Measurements from ENCODE around the gene INCENP.

Gene INCENP

DNA sequence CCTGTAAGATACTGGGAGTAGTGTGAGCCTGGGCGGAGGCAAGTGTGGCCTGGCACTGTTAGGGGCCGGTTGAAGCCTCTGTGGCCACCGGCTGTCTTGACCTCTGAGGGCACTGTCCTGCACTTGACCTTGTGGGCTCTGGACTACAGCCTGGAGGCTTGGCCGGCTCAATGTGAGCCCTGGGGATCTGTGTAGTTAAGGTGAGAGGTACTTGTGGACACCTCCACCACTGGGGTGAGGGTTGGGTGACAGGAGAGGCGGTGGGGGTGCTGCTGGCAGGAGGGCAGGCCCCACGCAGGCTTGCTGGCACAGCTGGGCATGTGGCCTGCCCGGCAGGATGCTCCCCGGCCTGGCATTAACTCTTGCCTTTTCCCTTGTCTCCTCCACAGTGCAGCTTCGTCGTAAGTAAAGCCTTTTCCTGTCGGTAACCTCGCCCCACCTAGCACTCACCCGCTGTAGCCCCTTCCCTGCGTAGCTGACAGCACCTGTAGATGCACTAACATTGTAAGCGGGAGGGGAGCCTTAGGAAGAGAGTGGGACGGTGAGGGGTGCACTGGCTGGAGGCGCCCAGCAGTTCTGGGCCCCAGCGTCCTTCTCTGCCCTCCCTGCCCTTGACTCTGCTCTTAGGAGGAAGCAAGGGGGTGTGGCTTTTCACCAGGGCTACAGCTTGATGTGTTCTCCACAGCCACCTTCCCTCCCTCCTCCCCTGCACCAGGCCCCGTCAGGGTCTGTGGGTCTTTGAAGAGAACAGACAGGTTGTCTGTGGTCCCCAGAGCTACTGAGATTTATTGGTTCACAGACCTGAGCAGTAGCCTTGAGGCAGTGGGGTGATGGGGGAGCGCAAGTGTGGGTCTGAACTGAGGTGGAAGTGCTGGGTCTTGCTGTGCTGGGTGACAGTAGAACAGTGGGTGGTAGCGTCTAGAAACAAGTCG lies 17.6 kb downstream of the INCENP start:
- TF ChIP-seq FOXP2 (optimal IDR thresholded peaks at IDR 0.05; ENCODE audit: borderline replicate concordance, extremely low read depth, extremely low read length, insufficient read depth): no peak

DNA sequence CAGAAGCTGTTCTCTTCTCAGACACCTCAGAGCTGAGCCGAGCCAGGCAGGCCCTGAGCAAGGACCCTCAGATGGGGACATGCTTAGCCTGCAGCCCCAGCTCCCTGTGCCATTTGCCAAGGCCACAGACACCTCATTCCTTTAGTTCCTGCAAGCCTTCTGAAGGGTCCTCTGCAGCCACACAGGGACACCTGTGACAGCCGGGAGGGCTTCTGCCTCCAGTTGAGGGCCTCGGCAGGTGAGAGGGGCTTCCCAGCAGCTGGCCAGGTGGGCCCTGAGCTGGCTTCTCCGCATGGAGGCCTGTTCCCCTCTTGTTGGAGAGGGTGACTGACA lies 18.2 kb downstream of the INCENP start:
- no peak for TF ChIP-seq TAF1 (IDR thresholded peaks at IDR 0.05; ENCODE audit: borderline replicate concordance, insufficient read depth, low read length)

DNA sequence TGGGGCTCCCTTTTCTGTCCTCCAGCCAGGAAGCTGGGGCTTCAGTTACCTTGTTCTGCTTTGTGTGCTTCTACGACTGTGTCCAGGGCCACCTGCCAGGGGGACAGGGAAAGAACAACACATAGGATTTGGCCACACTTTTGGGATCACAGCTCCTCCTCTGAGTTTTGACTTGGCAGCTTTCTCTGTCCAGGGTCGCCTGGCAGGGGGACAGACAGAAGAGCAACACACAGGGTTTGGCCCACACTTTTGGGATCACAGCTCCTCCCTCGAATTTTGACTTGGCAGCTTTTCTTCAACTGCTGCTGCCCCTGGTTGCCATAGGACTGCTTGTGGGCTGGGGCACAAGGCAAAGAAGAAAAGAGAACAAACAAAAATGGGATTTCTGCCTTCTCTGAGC lies 19.1 kb downstream of the INCENP start:
- no peak for TF ChIP-seq FOXP2 (optimal IDR thresholded peaks at IDR 0.05; ENCODE audit: borderline replicate concordance, extremely low read depth, extremely low read length, insufficient read depth)
- TF ChIP-seq SIN3A (IDR thresholded peaks at IDR 0.05; ENCODE audit: borderline replicate concordance, insufficient read depth, low read length): no peak
- TF ChIP-seq TAF1 (IDR thresholded peaks at IDR 0.05; ENCODE audit: borderline replicate concordance, insufficient read depth, low read length): no peak
- TF ChIP-seq, protein P1, sequence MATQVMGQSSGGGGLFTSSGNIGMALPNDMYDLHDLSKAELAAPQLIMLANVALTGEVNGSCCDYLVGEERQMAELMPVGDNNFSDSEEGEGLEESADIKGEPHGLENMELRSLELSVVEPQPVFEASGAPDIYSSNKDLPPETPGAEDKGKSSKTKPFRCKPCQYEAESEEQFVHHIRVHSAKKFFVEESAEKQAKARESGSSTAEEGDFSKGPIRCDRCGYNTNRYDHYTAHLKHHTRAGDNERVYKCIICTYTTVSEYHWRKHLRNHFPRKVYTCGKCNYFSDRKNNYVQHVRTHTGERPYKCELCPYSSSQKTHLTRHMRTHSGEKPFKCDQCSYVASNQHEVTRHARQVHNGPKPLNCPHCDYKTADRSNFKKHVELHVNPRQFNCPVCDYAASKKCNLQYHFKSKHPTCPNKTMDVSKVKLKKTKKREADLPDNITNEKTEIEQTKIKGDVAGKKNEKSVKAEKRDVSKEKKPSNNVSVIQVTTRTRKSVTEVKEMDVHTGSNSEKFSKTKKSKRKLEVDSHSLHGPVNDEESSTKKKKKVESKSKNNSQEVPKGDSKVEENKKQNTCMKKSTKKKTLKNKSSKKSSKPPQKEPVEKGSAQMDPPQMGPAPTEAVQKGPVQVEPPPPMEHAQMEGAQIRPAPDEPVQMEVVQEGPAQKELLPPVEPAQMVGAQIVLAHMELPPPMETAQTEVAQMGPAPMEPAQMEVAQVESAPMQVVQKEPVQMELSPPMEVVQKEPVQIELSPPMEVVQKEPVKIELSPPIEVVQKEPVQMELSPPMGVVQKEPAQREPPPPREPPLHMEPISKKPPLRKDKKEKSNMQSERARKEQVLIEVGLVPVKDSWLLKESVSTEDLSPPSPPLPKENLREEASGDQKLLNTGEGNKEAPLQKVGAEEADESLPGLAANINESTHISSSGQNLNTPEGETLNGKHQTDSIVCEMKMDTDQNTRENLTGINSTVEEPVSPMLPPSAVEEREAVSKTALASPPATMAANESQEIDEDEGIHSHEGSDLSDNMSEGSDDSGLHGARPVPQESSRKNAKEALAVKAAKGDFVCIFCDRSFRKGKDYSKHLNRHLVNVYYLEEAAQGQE (IDR thresholded peaks at IDR 0.05; ENCODE audit: insufficient read depth in 1 of 2, low read depth in 2 of 2, low read length in 2 of 2): no peak
- TF ChIP-seq POLR2AphosphoS5 (IDR thresholded peaks at IDR 0.05; ENCODE audit: low read depth, low read length): no peak

DNA sequence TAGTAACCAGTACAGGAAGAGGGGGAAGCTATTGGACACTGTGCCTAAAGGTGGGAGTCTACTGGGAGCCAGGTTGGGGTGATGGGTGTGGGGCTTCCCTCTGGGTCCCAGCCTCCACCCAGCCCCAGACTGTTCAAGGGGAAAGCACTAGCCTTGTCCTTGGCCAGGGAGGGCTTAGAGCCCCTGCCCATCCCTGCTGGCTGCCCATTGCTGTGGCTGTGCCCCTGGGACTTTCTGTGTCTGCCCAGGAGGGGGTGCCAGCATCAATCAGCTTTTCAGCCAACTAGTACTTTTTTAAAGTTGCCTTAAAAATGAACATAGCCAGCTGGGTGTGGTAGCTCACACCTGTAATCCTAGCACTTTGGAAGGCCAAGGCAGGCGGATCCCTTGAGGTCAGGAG lies 19.9 kb downstream of the INCENP start:
- TF ChIP-seq SIN3A (IDR thresholded peaks at IDR 0.05; ENCODE audit: borderline replicate concordance, insufficient read depth, low read length) (no peak), POLR2AphosphoS5 (IDR thresholded peaks at IDR 0.05; ENCODE audit: low read depth, low read length) (no peak), TAF1 (IDR thresholded peaks at IDR 0.05; ENCODE audit: borderline replicate concordance, insufficient read depth, low read length) (no peak), FOXP2 (optimal IDR thresholded peaks at IDR 0.05; ENCODE audit: borderline replicate concordance, extremely low read depth, extremely low read length, insufficient read depth) (no peak)
- TF ChIP-seq, protein P1 (IDR thresholded peaks at IDR 0.05; ENCODE audit: insufficient read depth in 1 of 2, low read depth in 2 of 2, low read length in 2 of 2): no peak

DNA sequence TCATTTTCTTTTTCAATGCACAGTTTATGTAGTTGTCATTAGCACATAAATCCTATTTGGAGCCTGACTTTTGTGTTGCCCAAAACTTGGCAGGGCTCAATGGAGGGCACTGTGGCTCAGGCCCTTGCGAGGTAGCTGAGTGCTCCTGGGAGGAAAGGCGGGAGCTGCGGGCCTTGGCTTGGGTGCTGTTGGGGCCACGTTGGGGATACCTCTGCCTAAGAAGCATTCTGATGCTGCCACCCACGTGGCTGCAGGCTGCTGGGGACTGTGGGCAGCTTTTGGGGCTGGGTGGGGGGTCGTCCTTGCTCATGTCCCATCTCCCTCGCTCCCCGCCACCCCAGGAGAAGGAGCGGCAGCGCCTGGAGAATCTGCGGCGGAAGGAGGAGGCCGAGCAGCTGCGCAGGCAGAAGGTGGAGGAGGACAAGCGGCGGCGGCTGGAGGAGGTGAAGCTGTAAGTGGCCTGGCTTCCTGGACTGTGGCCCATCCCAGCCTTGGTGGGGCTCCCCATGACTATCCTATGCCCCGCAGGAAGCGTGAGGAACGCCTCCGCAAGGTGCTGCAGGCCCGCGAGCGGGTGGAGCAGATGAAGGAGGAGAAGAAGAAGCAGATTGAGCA lies 20.9 kb downstream of the INCENP start:
- TF ChIP-seq FOXP2 (optimal IDR thresholded peaks at IDR 0.05; ENCODE audit: borderline replicate concordance, extremely low read depth, extremely low read length, insufficient read depth) (no peak), SIN3A (IDR thresholded peaks at IDR 0.05; ENCODE audit: borderline replicate concordance, insufficient read depth, low read length) (no peak), POLR2AphosphoS5 (IDR thresholded peaks at IDR 0.05; ENCODE audit: low read depth, low read length) (no peak), TAF1 (IDR thresholded peaks at IDR 0.05; ENCODE audit: borderline replicate concordance, insufficient read depth, low read length) (no peak)
- TF ChIP-seq, protein P1 (IDR thresholded peaks at IDR 0.05; ENCODE audit: insufficient read depth in 1 of 2, low read depth in 2 of 2, low read length in 2 of 2): no peak

DNA sequence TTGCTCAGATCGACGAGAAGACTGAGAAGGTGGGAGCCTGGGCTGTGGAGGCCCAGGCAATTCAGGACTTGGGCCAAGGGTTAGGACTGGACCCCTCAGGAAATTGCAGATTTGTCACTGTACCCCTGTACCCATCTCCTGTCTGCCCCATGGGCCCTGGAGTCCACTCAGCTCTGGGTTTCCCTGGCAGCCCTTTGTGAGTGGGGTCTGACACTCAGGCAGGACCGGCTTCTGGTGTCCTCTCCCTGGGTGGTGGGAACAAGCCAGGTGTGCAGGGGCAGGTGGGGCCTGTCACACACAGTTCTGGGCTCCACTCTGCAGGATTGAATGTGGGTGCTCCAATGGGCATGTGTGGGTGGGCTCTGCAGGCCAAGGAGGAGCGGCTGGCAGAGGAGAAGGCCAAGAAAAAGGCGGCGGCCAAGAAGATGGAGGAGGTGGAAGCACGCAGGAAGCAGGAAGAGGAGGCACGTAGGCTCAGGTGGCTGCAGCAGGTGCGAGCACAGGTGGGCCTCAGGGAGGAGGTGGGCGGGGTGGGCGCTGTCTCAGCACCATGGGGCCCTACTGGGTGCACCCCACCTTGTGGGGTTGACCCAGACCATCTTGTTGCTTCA lies 21.6 kb downstream of the INCENP start:
- TF ChIP-seq SIN3A (IDR thresholded peaks at IDR 0.05; ENCODE audit: borderline replicate concordance, insufficient read depth, low read length) (no peak), FOXP2 (optimal IDR thresholded peaks at IDR 0.05; ENCODE audit: borderline replicate concordance, extremely low read depth, extremely low read length, insufficient read depth) (no peak), TAF1 (IDR thresholded peaks at IDR 0.05; ENCODE audit: borderline replicate concordance, insufficient read depth, low read length) (no peak), POLR2AphosphoS5 (IDR thresholded peaks at IDR 0.05; ENCODE audit: low read depth, low read length) (no peak)
- TF ChIP-seq, protein P1 (IDR thresholded peaks at IDR 0.05; ENCODE audit: insufficient read depth in 1 of 2, low read depth in 2 of 2, low read length in 2 of 2): no peak

All from PFSK-1 (cell line).